ENCODE measurements around the gene MYO1H. TPM values are rescaled to one million over a fixed set of nuclear protein-coding genes. Genes with fewer than 3 reads are reported as not detected.

Gene MYO1H, protein sequence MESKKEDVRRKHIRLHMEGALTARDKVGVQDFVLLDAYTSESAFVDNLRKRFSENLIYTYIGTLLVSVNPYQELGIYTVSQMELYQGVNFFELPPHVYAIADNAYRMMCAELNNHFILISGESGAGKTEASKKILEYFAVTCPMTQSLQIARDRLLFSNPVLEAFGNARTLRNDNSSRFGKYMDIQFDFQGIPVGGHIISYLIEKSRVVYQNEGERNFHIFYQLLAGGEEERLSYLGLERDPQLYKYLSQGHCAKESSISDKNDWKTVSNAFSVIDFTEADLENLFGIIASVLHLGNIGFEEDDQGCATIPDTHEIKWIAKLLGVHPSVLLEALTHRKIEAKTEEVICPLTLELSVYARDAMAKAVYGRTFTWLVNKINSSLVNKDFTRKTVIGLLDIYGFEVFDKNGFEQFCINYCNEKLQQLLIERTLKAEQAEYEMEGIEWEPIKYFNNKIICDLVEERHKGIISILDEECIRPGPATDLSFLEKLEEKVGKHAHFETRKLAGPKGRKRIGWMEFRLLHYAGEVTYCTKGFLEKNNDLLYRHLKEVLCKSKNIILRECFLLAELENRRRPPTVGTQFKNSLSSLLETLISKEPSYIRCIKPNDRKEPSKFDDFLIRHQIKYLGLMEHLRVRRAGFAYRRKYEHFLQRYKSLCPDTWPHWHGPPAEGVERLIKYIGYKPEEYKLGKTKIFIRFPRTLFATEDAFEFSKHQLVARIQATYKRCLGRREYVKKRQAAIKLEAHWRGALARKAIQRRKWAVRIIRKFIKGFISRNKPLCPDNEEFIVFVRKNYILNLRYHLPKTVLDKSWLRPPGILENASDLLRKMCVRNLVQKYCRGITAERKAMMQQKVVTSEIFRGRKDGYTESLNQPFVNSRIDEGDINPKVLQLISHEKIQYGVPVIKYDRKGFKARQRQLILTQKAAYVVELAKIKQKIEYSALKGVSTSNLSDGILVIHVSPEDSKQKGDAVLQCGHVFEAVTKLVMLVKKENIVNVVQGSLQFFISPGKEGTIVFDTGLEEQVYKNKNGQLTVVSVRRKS
- total RNA-seq (not detected), polyA plus RNA-seq (under 1 TPM in 1 of 4 donors, not detected in 3; 0.14 TPM)

DNA sequence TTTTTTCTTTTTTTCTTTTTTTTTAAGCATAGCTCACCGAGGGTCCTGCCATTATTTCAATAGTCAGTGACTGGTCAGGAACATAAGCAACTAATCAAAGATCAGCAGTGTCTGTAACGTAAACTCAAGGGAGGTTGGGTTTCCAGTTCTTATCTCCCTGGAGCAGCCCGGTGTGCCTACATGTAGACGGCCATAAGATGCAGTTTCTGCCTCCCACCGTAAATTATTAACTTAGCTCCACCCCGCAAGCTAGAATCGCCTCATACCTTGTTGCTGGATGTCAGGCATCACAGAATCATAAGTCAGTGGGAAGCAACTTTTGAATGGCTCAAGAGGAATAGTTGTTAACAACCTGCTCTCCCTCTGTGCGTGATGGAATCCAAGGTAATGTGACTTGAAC lies at the start of gene MYO1H:
Gene MYO1H, plus strand, starts transcription at position 312 of the 400 bp plus-strand sequence. Its CDS starts 61 bp downstream, at position 373.
- no peak for DNase-seq
- ATAC-seq (ENCODE audit: low read depth in 2 of 2): no peak
- Histone ChIP-seq H3K36me3 (ENCODE audit: control insufficient read depth, insufficient read depth, low read length) (no peaks in the 10 kb centered on the region), H3K27me3 (ENCODE audit: control insufficient read depth, insufficient read depth, low read length) (peaks cover 14% of the 10 kb centered on the region), H3K4me1 (ENCODE audit: control insufficient read depth, insufficient read depth, low read length, poor library complexity, severe bottlenecking) (no peaks in the 10 kb centered on the region), H3K9me3 (ENCODE audit: control insufficient read depth in 2 of 2, low read length in 2 of 2) (no peaks in the 10 kb centered on the region), H3K4me3 (ENCODE audit: low read depth, low read length) (no peak within 1 kb of the TSS), H3K27ac (ENCODE audit: insufficient read depth, low read length, poor library complexity, severe bottlenecking) (no peak within 1 kb of the TSS)
- peaks cover 26% of the 10 kb centered on the region for H3K27me3 Mint-ChIP-seq
- no peaks in the 10 kb centered on the region for H3K36me3 Mint-ChIP-seq
- peaks cover 0 to 3% (median 0%) of the 10 kb centered on the region in 7 donors for H3K9me3 Mint-ChIP-seq
- no peak within 1 kb of the TSS for H3K27ac Mint-ChIP-seq
- no peak within 1 kb of the TSS for H3K4me3 Mint-ChIP-seq
- H3K4me1 Mint-ChIP-seq: no peaks in the 10 kb centered on the region

DNA sequence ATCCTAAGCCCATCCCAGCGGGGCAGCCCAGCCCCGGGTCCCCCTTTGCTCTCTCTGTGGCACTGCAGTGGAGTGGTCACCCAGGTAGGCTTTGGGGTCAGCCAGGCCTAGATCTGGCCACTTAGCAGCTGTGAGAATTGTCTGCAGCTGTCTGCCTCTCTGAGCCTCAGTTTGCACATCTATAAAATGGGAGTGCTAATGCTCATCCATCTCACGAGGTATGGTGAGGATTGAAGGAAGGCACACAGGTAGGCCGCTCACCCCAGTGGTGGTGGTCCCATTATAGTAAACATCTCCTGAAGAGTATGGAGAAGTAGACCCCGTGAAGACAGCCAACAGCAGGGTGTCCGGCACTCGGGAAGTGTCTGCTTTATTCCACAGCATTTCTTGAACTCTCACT lies 47.9 kb upstream of the MYO1H start:
- Histone ChIP-seq H3K36me3 (ENCODE audit: control insufficient read depth, insufficient read depth, low read length) (no peaks in the 10 kb centered on the region), H3K27ac (ENCODE audit: insufficient read depth, low read length, poor library complexity, severe bottlenecking) (no peak overlapping the region), H3K4me1 (ENCODE audit: control insufficient read depth, insufficient read depth, low read length, poor library complexity, severe bottlenecking) (no peaks in the 10 kb centered on the region), H3K4me3 (ENCODE audit: low read depth, low read length) (no peak overlapping the region), H3K9me3 (ENCODE audit: control insufficient read depth in 2 of 2, low read length in 2 of 2) (no peaks in the 10 kb centered on the region), H3K27me3 (ENCODE audit: control insufficient read depth, insufficient read depth, low read length) (no peaks in the 10 kb centered on the region)
- Mint-ChIP-seq H3K36me3 (no peaks in the 10 kb centered on the region), H3K4me3 (no peak overlapping the region), H3K9me3 (peaks cover 0 to 2% (median 0%) of the 10 kb centered on the region in 7 donors), H3K27ac (no peak overlapping the region), H3K4me1 (no peaks in the 10 kb centered on the region), H3K27me3 (peaks cover 24% of the 10 kb centered on the region)
- ATAC-seq (ENCODE audit: low read depth in 2 of 2): no peak
- no peak for DNase-seq

DNA sequence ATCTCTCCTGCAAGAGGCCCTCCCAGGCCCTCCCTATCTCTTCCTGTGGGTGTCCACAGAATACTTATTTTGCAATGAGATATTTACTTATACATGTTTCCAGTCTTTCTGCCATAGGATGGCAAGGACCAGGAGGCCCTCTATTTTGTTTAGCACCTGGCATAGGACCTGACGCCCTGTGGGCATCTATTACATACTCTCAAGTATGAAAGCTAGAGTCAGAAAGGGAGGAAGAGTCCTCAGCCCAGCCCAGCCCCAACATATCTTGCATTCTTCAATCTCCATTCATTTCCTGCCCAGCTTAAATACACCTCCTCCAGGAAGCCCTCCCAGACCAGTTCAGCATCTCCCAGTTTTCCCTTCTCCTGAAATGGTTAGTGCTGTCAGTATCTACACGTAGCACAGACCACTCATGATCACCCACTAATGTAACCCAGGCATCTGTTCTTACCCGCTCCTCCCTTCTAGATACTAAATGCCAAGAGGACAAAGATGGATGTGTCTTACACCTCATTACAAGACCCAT lies 46.0 kb upstream of the MYO1H start:
- no peaks in the 10 kb centered on the region for H3K36me3 ChIP-seq (ENCODE audit: control insufficient read depth, insufficient read depth, low read length)
- no peak overlapping the region for H3K4me3 ChIP-seq (ENCODE audit: low read depth, low read length)
- no peak overlapping the region for H3K27ac ChIP-seq (ENCODE audit: insufficient read depth, low read length, poor library complexity, severe bottlenecking)
- H3K4me1 ChIP-seq (ENCODE audit: control insufficient read depth, insufficient read depth, low read length, poor library complexity, severe bottlenecking): no peaks in the 10 kb centered on the region
- Mint-ChIP-seq H3K27ac (no peak overlapping the region), H3K4me1 (no peaks in the 10 kb centered on the region), H3K4me3 (no peak overlapping the region), H3K9me3 (peaks cover 0 to 2% (median 0%) of the 10 kb centered on the region in 7 donors), H3K36me3 (no peaks in the 10 kb centered on the region), H3K27me3 (peaks cover 34% of the 10 kb centered on the region)
- no peaks in the 10 kb centered on the region for H3K9me3 ChIP-seq (ENCODE audit: control insufficient read depth in 2 of 2, low read length in 2 of 2)
- ATAC-seq (ENCODE audit: low read depth in 2 of 2) (no peak), DNase-seq (no peak)
- H3K27me3 ChIP-seq (ENCODE audit: control insufficient read depth, insufficient read depth, low read length): peaks cover 8% of the 10 kb centered on the region

DNA sequence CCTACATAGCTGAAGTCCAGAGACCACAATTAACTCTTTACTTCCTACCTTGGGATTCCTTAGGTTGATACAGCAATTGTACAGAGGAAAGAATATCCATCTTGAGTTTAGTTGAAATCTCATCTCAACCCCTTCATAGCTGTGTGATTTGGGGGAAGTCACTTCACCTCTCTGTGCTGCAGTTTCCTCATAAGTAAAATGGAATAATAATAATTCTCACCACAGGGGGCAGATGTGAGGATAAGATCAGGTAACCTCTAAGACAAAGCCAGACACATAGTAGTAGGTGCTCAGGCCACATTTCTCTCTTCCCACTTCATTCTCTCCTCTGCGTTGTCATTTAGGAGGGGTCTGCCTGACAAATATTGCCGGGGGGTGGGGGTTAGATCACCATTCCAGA lies 45.3 kb upstream of the MYO1H start:
- Histone ChIP-seq H3K9me3 (ENCODE audit: control insufficient read depth in 2 of 2, low read length in 2 of 2) (no peaks in the 10 kb centered on the region), H3K4me1 (ENCODE audit: control insufficient read depth, insufficient read depth, low read length, poor library complexity, severe bottlenecking) (no peaks in the 10 kb centered on the region), H3K27ac (ENCODE audit: insufficient read depth, low read length, poor library complexity, severe bottlenecking) (no peak overlapping the region), H3K36me3 (ENCODE audit: control insufficient read depth, insufficient read depth, low read length) (no peaks in the 10 kb centered on the region), H3K4me3 (ENCODE audit: low read depth, low read length) (no peak overlapping the region), H3K27me3 (ENCODE audit: control insufficient read depth, insufficient read depth, low read length) (peaks cover 11% of the 10 kb centered on the region)
- H3K4me3 Mint-ChIP-seq: no peak overlapping the region
- DNase-seq (peak in 1 of 3 donors; percentile 33), ATAC-seq (ENCODE audit: low read depth in 2 of 2) (no peak)
- H3K27me3 Mint-ChIP-seq: peaks cover 37% of the 10 kb centered on the region
- no peaks in the 10 kb centered on the region for H3K4me1 Mint-ChIP-seq
- H3K36me3 Mint-ChIP-seq: no peaks in the 10 kb centered on the region
- peaks cover 0 to 2% (median 0%) of the 10 kb centered on the region in 7 donors for H3K9me3 Mint-ChIP-seq
- H3K27ac Mint-ChIP-seq: no peak overlapping the region

- H3K4me1 ChIP-seq (ENCODE audit: control insufficient read depth, insufficient read depth, low read length, poor library complexity, severe bottlenecking): no peaks in the 10 kb centered on the region
- peaks cover 12% of the 10 kb centered on the region for H3K27me3 ChIP-seq (ENCODE audit: control insufficient read depth, insufficient read depth, low read length)
- no peak overlapping the region for H3K4me3 ChIP-seq (ENCODE audit: low read depth, low read length)
- no peak overlapping the region for H3K4me3 Mint-ChIP-seq
- no peak overlapping the region for H3K27ac Mint-ChIP-seq
- H3K36me3 ChIP-seq (ENCODE audit: control insufficient read depth, insufficient read depth, low read length): no peaks in the 10 kb centered on the region
- H3K27me3 Mint-ChIP-seq: peaks cover 38% of the 10 kb centered on the region
- H3K4me1 Mint-ChIP-seq: no peaks in the 10 kb centered on the region
- H3K27ac ChIP-seq (ENCODE audit: insufficient read depth, low read length, poor library complexity, severe bottlenecking): no peak overlapping the region
- no peaks in the 10 kb centered on the region for H3K9me3 ChIP-seq (ENCODE audit: control insufficient read depth in 2 of 2, low read length in 2 of 2)
- peaks cover 0 to 2% (median 0%) of the 10 kb centered on the region in 7 donors for H3K9me3 Mint-ChIP-seq
- ATAC-seq (ENCODE audit: low read depth in 2 of 2) (no peak), DNase-seq (no peak)
- no peaks in the 10 kb centered on the region for H3K36me3 Mint-ChIP-seq
Measured at GRCh38 chr12:109302770-109303169, 44.9 kb upstream of the MYO1H start.

DNA sequence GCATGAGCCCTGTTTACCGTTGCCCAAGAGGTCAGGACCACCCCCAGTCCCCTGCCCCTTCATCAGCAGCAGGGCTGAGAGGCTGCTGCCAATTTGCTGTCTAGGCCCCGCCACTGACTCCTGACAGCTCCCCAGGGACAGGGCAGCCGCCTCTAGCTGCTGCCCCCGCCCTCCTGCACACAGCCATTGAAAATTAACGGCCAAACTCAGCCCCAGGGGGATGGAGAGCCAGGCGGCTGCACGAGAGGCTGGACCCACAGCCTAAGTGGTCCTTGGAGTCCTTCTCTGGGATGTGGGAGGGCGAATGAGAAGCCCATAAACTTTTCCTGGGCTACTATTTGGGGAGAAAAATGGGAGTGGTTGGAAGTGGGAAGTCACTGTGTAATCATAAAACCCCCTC lies 43.2 kb upstream of the MYO1H start:
- H3K36me3 ChIP-seq (ENCODE audit: control insufficient read depth, insufficient read depth, low read length): no peaks in the 10 kb centered on the region
- Mint-ChIP-seq H3K4me1 (peaks cover 0 to 5% (median 0%) of the 10 kb centered on the region in 4 donors), H3K27me3 (peaks cover 49% of the 10 kb centered on the region), H3K4me3 (no peak overlapping the region), H3K9me3 (peaks cover 0 to 2% (median 0%) of the 10 kb centered on the region in 7 donors), H3K36me3 (no peaks in the 10 kb centered on the region), H3K27ac (no peak overlapping the region)
- H3K4me3 ChIP-seq (ENCODE audit: low read depth, low read length): no peak overlapping the region
- DNase-seq (no peak), ATAC-seq (ENCODE audit: low read depth in 2 of 2) (no peak)
- H3K9me3 ChIP-seq (ENCODE audit: control insufficient read depth in 2 of 2, low read length in 2 of 2): no peaks in the 10 kb centered on the region
- H3K27ac ChIP-seq (ENCODE audit: insufficient read depth, low read length, poor library complexity, severe bottlenecking): no peak overlapping the region
- peaks cover 16% of the 10 kb centered on the region for H3K27me3 ChIP-seq (ENCODE audit: control insufficient read depth, insufficient read depth, low read length)
- H3K4me1 ChIP-seq (ENCODE audit: control insufficient read depth, insufficient read depth, low read length, poor library complexity, severe bottlenecking): peaks cover 8% of the 10 kb centered on the region

GRCh38 chr12:109305547-109305946 lies 42.2 kb upstream of the MYO1H start:
- Mint-ChIP-seq H3K27me3 (peaks cover 52% of the 10 kb centered on the region), H3K4me1 (peaks cover 0 to 10% (median 1%) of the 10 kb centered on the region in 4 donors), H3K36me3 (no peaks in the 10 kb centered on the region), H3K4me3 (no peak overlapping the region), H3K9me3 (peaks cover 0 to 2% (median 0%) of the 10 kb centered on the region in 7 donors), H3K27ac (no peak overlapping the region)
- Histone ChIP-seq H3K36me3 (ENCODE audit: control insufficient read depth, insufficient read depth, low read length) (no peaks in the 10 kb centered on the region), H3K9me3 (ENCODE audit: control insufficient read depth in 2 of 2, low read length in 2 of 2) (no peaks in the 10 kb centered on the region), H3K4me3 (ENCODE audit: low read depth, low read length) (no peak overlapping the region), H3K27ac (ENCODE audit: insufficient read depth, low read length, poor library complexity, severe bottlenecking) (no peak overlapping the region), H3K27me3 (ENCODE audit: control insufficient read depth, insufficient read depth, low read length) (peaks cover 18% of the 10 kb centered on the region), H3K4me1 (ENCODE audit: control insufficient read depth, insufficient read depth, low read length, poor library complexity, severe bottlenecking) (peaks cover 13% of the 10 kb centered on the region)
- DNase-seq (no peak), ATAC-seq (ENCODE audit: low read depth in 2 of 2) (no peak)

Measured in CD4-positive, CD25-positive, alpha-beta regulatory T cell (primary cell).